ENCODE data around the gene SLC2A3. TPM values are rescaled to one million over a fixed set of nuclear protein-coding genes. Genes with fewer than 3 reads are reported as not detected.
A peak's percentile ranks its signal among the peaks of the same experiment; 100 is the strongest.

The SLC2A3 gene
- total RNA-seq (2011; cell fraction: chromatin; rRNA removed; ENCODE audit: low replicate concordance), result 809 and 942 TPM in 2 replicates
- total RNA-seq (2011; cell fraction: nucleolus; rRNA removed), result 602 and 714 TPM in 2 replicates
- 822 and 830 TPM in 2 replicates for total RNA-seq (2011; cell fraction: nucleoplasm; rRNA removed)
- total RNA-seq (2014; rRNA removed), result 64.0 and 67.3 TPM in 2 replicates
- total RNA-seq (2014; rRNA removed; fragmentation: Illumina TruSeq; extraction: Trizol), result 119 and 138 TPM in 2 replicates
- total RNA-seq (2015; rRNA removed; fragmentation: Illumina TruSeq; extraction: Trizol), result 78.9 and 86.3 TPM in 2 replicates
- 140 and 161 TPM in 2 replicates for total RNA-seq (2021)
- polyA plus RNA-seq (2011; rRNA removed), result 296 and 491 TPM in 2 replicates
- 291 and 361 TPM in 2 replicates for polyA plus RNA-seq (2011; cell fraction: cytosol; rRNA removed)
- 164 and 209 TPM in 2 replicates for polyA plus RNA-seq (2011; cell fraction: nucleus; rRNA removed)
- 81.0 and 167 TPM in 2 replicates for polyA plus RNA-seq (2012)
- 101 and 104 TPM in 2 replicates for polyA plus RNA-seq (2014; fragmentation: Illumina TruSeq; extraction: Trizol)
- polyA plus RNA-seq (2014; fragmentation: Nextera tagmentation; extraction: Ambion mirVana), result 100 to 1,000 TPM in 1 of 2 experiments, 10 to 100 TPM in 1; 93.4 to 129 TPM
- 97.9 and 98.7 TPM in 2 replicates for polyA plus RNA-seq (2014; rRNA removed)
- 452 and 599 TPM in 2 replicates for polyA minus RNA-seq (2011; rRNA and poly(A)+ RNA removed)
- 168 and 265 TPM in 2 replicates for polyA minus RNA-seq (2011; cell fraction: cytosol; rRNA and poly(A)+ RNA removed)
- 149 and 249 TPM in 2 replicates for polyA minus RNA-seq (2011; cell fraction: nucleus; rRNA and poly(A)+ RNA removed)
- Bru-seq, nascent RNA, result percentile 97 among the genes with signal in this experiment
- BruChase-seq, experiment 1, labeled RNA remaining after a 2-hour chase, result percentile 91 among the genes with signal in this experiment
- BruChase-seq, experiment 2, labeled RNA remaining after a 6-hour chase, result percentile 94 among the genes with signal in this experiment
- long read RNA-seq, experiment 1, transcript SLC2A3-201 (10 exons, 3,915 nt), result major isoform, 82 of 197 reads
- long read RNA-seq, experiment 1, transcript SLC2A3-202 (2 exons, 1,030 nt), result minor isoform, 27 of 197 reads
- long read RNA-seq, experiment 1, partial matches to known transcripts, result 21 of 197 reads
- long read RNA-seq, experiment 1, other reads (novel, unspliced or antisense), result 65 of 197 reads
- long read RNA-seq, experiment 2, transcript SLC2A3-201 (10 exons, 3,915 nt), result major isoform, 31 of 134 reads
- long read RNA-seq, experiment 2, transcript SLC2A3-202 (2 exons, 1,030 nt), result minor isoform, 5 of 134 reads
- long read RNA-seq, experiment 2, partial matches to known transcripts, result 6 of 134 reads
- long read RNA-seq, experiment 2, other reads (novel, unspliced or antisense), result 88 of 134 reads
- long read RNA-seq, experiment 3, transcript SLC2A3-201 (10 exons, 3,915 nt), result major isoform, 33 of 41 reads
- long read RNA-seq, experiment 3, partial matches to known transcripts, result 1 of 41 reads
- long read RNA-seq, experiment 3, other reads (novel, unspliced or antisense), result 4 of 41 reads

- no peaks in the 10 kb centered on the region for H3K27me3 ChIP-seq (ENCODE audit: control insufficient read depth in 2 of 2, insufficient read depth in 2 of 2, low read length in 2 of 2)
- peak; percentile 71 for ATAC-seq
- 0% methylated on average over 8 of the region's 15 CpGs for WGBS (ENCODE audit: insufficient coverage, low coverage, missing lambda C conversion rate)
- peak within 1 kb of the TSS; percentile 83 to 91 for H3K9ac ChIP-seq (ENCODE audit: insufficient read depth in 1 of 2, low read depth in 2 of 2, low read length in 2 of 2)
- peak within 1 kb of the TSS; percentile 62; the same call in 1 of the 2 replicates for H2AFZ ChIP-seq (ENCODE audit: low read depth, low read length)
- FAIRE-seq, result peak; percentile 78
- POLR2A ChIA-PET, result interaction anchor here (0.6 to 6.9 kb wide), 12 partner anchors 9 to 62 kb away, joined by 3 to 51 read pairs (median 4); no protein-coding TSS in a partner anchor
- peaks cover 39% of the 10 kb centered on the region; the same call in 2 of the 3 replicates for H3K36me3 ChIP-seq (ENCODE audit: control insufficient read depth, insufficient read depth, low read length)
- peaks cover 10% of the 10 kb centered on the region in 2 experiments; a peak in 4 of 5 replicates for H3K4me1 ChIP-seq (replicated peaks in 1 of 2; ENCODE audit: control insufficient read depth in 2 of 2, insufficient read depth in 2 of 2, low read length in 2 of 2)
- peaks cover 46% of the 10 kb centered on the region for H3K79me2 ChIP-seq (ENCODE audit: control insufficient read depth, insufficient read depth, low read length)
- CTCF ChIA-PET (ENCODE audit: low intra/inter-chr PET ratio), result interaction anchor here (0.5 to 0.9 kb wide), 3 partner anchors 19 to 58 kb away, joined by 3 to 8 read pairs (median 3); no protein-coding TSS in a partner anchor
- H3K4me2 ChIP-seq (ENCODE audit: insufficient read depth, low read length), result peak within 1 kb of the TSS; percentile 93
- peak; percentile 68 to 89 (median 80) for DNase-seq (ENCODE audit: extremely low read depth in 1 of 4, low spot score in 3 of 4)
- in situ Hi-C loops (cut with MboI) (no loop called here), intact Hi-C loops (cut with micrococcal nuclease) (loop anchor here (1.0 to 10.0 kb wide), 3 partner anchors 24 to 149 kb away; partner anchors contain the start of gene NECAP1)
- TSS peak; percentile 86 for BruUV-seq (replicated peaks)
- peak within 1 kb of the TSS; percentile 90 for H3K4me3 ChIP-seq
- H3K27ac ChIP-seq (ENCODE audit: extremely low read depth, low read depth, low read length), result peak within 1 kb of the TSS; percentile 79
- H4K20me1 ChIP-seq (replicated peaks; ENCODE audit: control insufficient read depth, insufficient read depth, low read length), result peaks cover 6% of the 10 kb centered on the region; the same call in 1 of the 2 replicates
- H3K9me1 ChIP-seq (ENCODE audit: control insufficient read depth, insufficient read depth, low read length), result no peaks in the 10 kb centered on the region
- no peaks in the 10 kb centered on the region for H3K9me3 ChIP-seq (replicated peaks; ENCODE audit: control insufficient read depth, insufficient read depth, low read depth, low read length)
- TF ChIP-seq ZFPM2 (CRISPR knock-in tag; IDR thresholded peaks at IDR 0.05) (no peak), MCM5 (IDR thresholded peaks at IDR 0.05; ENCODE audit: low read depth) (no peak), GABPA (tag; conservative IDR thresholded peaks at IDR 0.05; ENCODE audit: low read depth) (peak; percentile 65), ZNF316 (IDR thresholded peaks at IDR 0.05) (no peak), ZBTB5 (IDR thresholded peaks at IDR 0.05) (no peak), EP300 (IDR thresholded peaks at IDR 0.05; ENCODE audit: low read length) (peak; percentile 31), HDAC3 (IDR thresholded peaks at IDR 0.05; ENCODE audit: borderline replicate concordance, partially characterized antibody) (peak; percentile 35), TAF15 (IDR thresholded peaks at IDR 0.05; ENCODE audit: low read depth, low read length) (no peak), GABPB1 (CRISPR knock-in tag; IDR thresholded peaks at IDR 0.05) (0 out of 2 replicates have a peak, but pooled peaks have one; percentile 27), MCM3 (IDR thresholded peaks at IDR 0.05) (no peak), RBFOX2 (IDR thresholded peaks at IDR 0.05; ENCODE audit: low read depth, low read length) (peak; percentile 64), PHB (CRISPR knock-in tag; IDR thresholded peaks at IDR 0.05) (0 out of 2 replicates have a peak, but pooled peaks have one; percentile 35), PML (IDR thresholded peaks at IDR 0.05; ENCODE audit: low read length) (peak; percentile 89; the same call in 1 of the 2 replicates)
Measured at GRCh38 chr12:7935590-7936581, at the start of gene SLC2A3. TSS of gene SLC2A3 (minus strand) at chr12:7936187. CDS start at chr12:7936034, 153 bp downstream.

Data from K562 (cell line).